ENCODE data around the gene SPDYE17. TPM values are rescaled to one million over a fixed set of nuclear protein-coding genes. Genes with fewer than 3 reads are reported as not detected.
"Not testable (repeated sequence)": the region's sequence is repeated elsewhere in the genome, so short reads cannot be mapped to it uniquely, and the experiment has no call there.

Gene SPDYE17
- total RNA-seq, 1 donor from 2014 or later = not detected

GRCh38 chr7:76998764-76999450 is 33.3 kb downstream of the SPDYE17 start:
- not testable (repeated sequence) for DNase-seq (ENCODE audit: low read depth, low spot score)

DNA sequence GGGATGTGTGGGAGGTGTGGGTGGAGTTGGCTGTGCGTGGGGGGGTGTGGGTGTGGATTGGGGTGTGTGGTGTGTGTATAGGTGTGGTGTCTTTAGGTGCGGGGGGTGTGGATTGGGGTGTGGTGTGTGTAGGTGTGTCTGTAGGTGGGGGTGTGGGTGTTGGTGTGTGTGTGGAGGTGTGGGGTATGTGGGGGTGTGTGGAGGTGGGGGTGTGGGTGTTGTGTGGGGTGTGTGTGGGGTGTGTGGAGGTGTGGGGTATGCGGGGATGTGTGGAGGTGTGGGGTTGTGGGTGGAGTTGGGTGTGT is 33.9 kb downstream of the SPDYE17 start:
- DNase-seq (ENCODE audit: low read depth, low spot score) = no peak

- DNase-seq (ENCODE audit: low read depth, low spot score) = no peak
Measured at GRCh38 chr7:76997381-76998284, 34.5 kb downstream of the SPDYE17 start.

GRCh38 chr7:76996932-76997331 is 35.2 kb downstream of the SPDYE17 start:
- DNase-seq (ENCODE audit: low read depth, low spot score) = not testable (repeated sequence)

DNA sequence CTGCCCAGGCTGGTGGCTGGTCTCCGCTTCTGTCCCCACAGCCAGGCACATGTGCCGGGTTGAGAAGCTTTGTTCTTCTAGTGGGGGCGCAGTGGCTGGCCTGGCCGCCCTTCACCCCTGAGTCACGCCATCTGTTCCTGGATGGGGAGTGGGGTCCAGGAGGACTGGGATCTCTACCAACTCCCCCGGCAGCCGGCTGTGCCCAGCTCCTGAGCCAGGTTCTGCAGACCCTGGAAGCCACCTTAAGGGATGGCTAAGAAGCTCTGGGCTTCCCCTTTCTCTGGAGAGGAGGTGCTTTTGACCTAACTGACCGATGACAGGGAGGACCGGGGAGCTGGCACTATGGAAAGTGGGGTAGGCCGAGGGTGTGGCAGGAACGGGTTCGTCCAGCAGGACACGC is 37.9 kb downstream of the SPDYE17 start:
- not testable (repeated sequence) for DNase-seq (ENCODE audit: low read depth, low spot score)

GRCh38 chr7:76993831-76994230 is 38.3 kb downstream of the SPDYE17 start:
- not testable (repeated sequence) for DNase-seq (ENCODE audit: low read depth, low spot score)

DNA sequence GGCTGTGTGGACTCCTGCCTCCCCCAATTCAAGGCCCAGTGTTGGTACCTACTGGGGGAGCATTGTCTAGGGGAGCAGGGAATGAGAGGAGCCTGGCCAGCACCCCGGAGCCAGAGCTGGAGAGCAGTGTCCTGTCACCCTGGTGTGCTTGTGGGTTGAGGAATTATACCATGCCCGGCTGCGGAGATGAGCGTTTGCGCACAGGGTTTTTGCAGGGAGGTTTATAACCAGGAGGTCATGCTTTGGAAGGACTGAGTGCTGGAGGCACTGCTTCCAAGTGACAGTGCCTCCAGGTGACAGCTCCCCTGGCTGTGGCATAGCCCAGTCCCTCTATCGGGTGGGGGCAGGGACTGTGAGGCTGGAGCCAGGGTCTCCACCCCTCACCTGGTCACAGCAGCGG is 39.3 kb downstream of the SPDYE17 start:
- not testable (repeated sequence) for DNase-seq (ENCODE audit: low read depth, low spot score)

DNA sequence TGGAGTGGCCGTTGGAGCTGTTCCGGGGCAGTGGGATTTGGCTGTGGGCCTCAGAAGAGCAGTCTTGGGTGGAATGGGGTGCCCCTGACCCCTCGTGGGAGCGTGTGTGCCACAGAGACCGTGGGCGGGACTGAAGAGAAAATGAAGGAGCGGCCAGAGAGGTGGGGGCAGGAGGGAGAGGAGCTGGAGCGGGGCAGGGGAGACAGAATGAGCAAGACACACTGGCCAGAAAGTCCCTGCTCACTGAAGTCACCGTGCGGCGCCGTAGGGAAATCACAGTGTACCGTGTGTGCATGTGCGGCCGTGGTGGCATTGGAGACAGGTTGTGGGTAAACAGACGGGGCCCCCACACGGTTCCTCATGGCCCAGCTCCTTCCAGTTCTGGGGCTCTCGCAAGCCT is 40.0 kb downstream of the SPDYE17 start:
- not testable (repeated sequence) for DNase-seq (ENCODE audit: low read depth, low spot score)

GRCh38 chr7:76990202-76990601 is 42.0 kb downstream of the SPDYE17 start:
- not testable (repeated sequence) for DNase-seq (ENCODE audit: low read depth, low spot score)

DNA sequence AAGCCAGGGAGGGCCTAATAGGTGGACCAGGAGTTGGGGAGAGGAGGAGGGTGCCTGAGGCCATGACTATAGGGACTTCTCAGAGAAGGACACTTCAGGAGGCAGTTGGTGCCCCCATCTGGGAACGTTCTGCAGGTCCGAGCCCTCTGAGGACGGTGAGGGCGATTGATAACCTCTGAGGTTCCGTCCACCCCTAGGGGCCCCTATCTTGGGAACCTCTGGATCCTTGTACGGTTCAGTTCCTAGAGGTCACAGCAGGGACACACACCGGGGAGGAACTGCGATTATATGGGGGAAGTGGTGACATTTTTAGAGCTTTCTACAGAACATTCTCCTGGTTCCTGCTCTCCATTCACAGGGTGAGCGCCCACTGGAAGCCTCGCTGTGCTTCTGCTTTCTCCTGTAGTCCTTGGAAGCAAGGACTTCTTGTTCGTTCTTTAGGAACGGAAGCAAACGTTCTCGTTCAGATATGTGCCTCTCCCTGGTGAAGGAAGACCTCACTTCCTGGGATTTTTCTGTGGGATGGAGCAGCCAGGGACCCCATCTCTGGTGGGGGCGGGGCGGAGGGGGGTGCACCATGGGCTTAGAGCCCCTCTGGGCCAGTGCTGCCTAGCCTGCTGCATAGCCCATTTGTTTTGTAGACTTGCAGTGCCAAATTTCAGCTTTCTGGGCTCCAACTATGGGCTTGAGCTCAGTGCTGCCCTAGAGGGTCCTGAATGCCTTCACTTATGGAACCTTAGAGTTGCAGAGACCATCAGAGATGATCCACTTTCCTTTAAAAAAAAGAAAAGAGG is 46.0 kb downstream of the SPDYE17 start:
- not testable (repeated sequence) for DNase-seq (ENCODE audit: low read depth, low spot score)

DNA sequence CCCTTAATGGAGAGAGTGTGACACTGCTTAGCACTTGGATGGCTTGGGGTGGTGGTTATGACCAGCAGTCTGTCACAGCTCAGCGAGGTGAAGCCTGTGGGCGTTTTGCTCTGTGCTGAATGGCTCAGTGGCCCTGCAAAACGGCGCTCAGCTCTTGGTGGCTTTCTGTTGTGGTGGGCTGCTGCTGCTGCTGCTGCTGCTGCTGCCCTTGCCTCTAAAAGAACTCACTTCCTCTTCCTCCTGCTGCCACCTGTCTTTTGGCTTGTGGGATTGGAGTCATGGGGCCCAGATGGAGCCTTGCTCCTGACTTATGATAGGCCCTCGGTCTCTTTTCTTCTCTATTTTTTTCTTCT is 47.4 kb downstream of the SPDYE17 start:
- not testable (repeated sequence) for DNase-seq (ENCODE audit: low read depth, low spot score)

DNA sequence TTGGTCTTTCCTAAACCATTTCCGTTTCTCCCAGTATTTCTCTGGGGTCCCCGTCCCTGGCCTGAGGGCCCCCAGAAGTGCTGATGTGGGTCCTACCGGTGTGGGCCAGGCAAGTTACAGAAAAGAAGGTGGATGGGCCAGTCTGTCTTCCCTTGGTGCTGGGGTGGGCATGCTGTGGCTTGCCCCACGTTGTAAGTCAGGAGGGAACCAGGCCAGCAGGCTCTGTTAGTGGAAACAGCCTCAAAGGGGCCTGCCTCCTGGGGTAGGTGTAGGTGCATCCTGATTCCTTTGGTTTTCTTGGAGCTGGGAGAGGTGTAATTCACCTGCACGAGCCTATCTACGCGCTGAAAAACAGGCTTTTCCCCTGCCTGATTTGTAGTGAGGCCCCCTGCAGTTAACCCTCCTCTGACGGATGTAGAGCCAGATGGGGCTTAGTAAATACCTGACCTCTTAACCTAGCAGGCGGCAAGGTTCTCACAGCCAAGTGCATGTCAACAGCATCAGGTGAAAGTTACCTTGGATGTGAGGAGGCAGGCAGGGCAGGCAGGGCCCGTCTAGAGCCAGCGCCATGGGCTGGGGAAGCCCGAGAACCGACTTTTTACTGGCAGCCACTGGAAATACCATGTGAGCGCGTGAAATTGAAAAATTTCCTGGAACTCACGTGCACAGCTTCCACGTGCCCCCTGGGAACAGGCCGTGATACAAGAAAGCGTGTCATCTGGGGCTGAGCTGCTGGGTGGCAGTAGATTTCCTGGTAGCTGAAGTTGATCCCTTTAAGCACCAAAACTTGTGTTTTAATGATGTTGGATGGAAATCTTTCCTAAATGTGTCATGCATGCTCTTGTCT is 48.0 kb downstream of the SPDYE17 start:
- not testable (repeated sequence) for DNase-seq (ENCODE audit: low read depth, low spot score)

DNA sequence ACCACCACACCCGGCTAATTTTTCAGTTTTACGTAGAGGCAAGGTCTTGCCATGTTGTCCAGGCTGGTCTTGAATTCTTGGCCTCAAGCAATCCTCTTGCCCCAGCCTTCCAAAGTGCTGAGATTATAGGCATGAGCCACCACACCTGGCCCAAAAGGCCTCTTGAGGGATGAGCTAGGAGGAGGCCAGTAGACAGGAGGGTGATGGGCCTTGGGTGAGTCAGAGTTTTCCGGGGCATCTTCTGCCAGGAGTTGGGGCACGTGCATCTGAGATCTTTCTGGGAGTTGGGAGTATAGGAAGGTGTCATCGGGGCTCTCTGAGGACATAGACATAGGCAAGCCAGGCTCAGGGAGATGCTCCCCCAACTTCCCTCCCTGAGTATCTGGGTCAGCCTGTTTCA is 48.8 kb downstream of the SPDYE17 start:
- not testable (repeated sequence) for DNase-seq (ENCODE audit: low read depth, low spot score)

DNA sequence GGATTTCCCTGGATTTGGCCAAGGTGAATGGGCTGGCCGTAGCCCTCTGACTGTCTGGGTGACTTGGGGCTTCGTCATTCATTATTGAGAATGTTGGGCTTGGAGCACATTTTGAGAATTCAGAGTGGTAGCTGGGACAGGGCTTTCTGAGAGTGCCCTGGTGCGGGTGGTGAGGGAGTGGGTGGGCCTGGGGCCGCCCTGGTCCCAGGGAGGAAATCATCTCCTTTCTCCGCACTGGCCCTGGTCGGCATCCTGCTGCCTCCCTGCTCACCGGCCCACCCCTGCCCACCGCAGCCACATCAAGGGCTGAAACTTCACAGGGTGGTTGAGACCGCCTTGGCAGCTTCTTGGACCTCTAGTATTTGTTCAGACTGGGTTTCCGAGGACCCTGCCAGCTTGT is 49.7 kb downstream of the SPDYE17 start:
- DNase-seq (ENCODE audit: low read depth, low spot score) = not testable (repeated sequence)

DNA sequence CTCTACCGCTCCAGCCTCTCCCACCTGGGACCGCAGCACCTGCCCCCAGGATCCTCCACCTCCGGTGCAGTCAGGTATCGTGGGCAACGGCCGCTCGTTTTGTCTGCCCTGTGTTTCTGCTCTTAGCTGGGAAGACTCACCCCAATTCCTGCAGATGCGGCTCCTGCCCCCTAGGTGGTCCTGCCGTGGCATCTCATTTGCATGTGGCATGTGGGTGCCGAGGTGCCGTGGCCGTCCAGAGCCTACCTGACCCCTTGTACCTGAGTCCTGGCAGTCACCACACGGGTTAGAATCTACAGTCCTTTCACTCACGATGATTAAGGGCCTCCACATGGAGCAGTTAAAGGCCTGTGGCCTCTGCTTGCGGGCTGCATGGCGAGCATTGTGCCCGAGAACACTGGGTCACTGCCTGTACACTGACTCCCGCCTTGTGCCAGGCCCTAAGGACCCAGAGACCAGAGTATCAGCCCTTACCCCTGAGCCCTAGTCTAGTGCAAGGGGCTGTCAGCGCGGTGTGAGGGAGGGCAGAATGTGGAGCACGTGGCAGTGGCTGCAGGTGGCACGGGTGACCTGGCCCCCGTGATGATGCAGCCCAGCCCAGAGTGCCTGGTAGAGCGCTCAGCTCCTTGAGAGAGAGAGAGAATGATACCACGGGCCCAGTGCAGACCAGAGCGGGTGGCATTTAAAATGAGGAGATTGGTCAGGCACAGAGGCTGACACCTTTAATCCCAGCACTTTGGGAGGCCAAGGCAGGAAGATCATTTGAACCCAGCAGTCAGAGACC is 50.8 kb downstream of the SPDYE17 start:
- DNase-seq (ENCODE audit: low read depth, low spot score) = not testable (repeated sequence)

- DNase-seq (ENCODE audit: low read depth, low spot score) = not testable (repeated sequence)
Measured at GRCh38 chr7:76980576-76980975, 51.6 kb downstream of the SPDYE17 start.

DNA sequence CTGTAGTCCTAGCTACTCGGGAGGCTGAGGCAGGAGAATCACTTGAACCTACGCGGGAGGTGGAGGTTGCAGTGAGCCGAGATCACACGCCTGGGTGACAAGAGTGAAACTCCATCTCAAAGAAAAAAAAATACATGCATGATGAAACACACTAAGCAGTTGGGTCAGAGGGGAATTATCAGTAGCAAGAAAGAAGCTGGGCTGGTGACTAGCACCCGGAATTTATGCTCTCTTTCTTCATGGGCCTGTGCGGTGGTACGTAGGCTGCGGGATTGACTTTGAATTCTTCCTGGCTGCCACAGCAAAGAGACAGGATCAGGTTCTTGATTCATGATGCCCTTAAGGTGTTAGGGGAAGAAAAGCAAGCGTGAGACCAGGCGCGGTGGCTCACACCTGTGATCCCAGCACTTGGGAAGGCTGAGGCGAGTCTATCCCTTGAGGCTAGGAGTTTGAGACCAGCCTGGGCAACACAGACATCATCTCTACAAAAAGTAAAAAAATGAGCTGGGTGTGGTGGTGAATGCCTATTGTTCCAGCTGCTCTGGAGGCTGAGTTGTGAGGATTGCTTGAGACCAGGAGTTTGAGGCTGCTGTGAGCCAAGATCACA is 54.3 kb downstream of the SPDYE17 start:
- DNase-seq (ENCODE audit: low read depth, low spot score) = not testable (repeated sequence)

GRCh38 chr7:76974793-76975579 is 57.2 kb downstream of the SPDYE17 start:
- DNase-seq (ENCODE audit: low read depth, low spot score) = not testable (repeated sequence)

GRCh38 chr7:76974336-76974735 is 57.8 kb downstream of the SPDYE17 start:
- not testable (repeated sequence) for DNase-seq (ENCODE audit: low read depth, low spot score)

Data from pulmonary artery endothelial cell (primary cell).